Progenitor cell of endocrine pancreas (in vitro differentiated cells): ENCODE data around the gene CEP68. TPM values are rescaled to one million over a fixed set of nuclear protein-coding genes. Genes with fewer than 3 reads are reported as not detected.

Experiments
- DNase-seq: peaks from one replicate; pipeline ENCODE4 v3.0.0; 2021; ENCODE audit warnings: low spot score; ENCODE audit not compliant: unreplicated experiment
- H3K27ac Mint-ChIP-seq: 2 replicates; pipeline ENCODE4 v1.8.0; 2021; ENCODE audit warnings: mild to moderate bottlenecking, moderate library complexity, mixed read lengths
- H3K27me3 Mint-ChIP-seq: 2 replicates; pipeline ENCODE4 v1.8.0; 2021; ENCODE audit warnings: mixed read lengths
- H3K36me3 Mint-ChIP-seq: 2 replicates; pipeline ENCODE4 v1.8.0; 2022; ENCODE audit warnings: mixed read lengths; ENCODE audit not compliant: insufficient read depth
- H3K4me1 Mint-ChIP-seq: 2 replicates; pipeline ENCODE4 v1.8.0; 2021; ENCODE audit warnings: low read depth, mixed read lengths
- H3K4me3 Mint-ChIP-seq: 2 replicates; pipeline ENCODE4 v1.8.0; 2021; ENCODE audit warnings: low read depth, mild to moderate bottlenecking, moderate library complexity, mixed read lengths
- H3K9me3 Mint-ChIP-seq: 2 replicates; pipeline ENCODE4 v1.8.0; 2021; ENCODE audit warnings: low read depth, mixed read lengths
- total RNA-seq: library from RNA; stranded (reverse); gene quantifications from 2 replicates; pipeline ENCODE4 v1.2.1, GENCODE V29; 2021
- TF ChIP-seq, protein P1 (sequence below): fragments of 200-600 bp; sonication (generic); IDR thresholded peaks from one replicate; pipeline ENCODE4 v1.5.0; 2021; ENCODE audit warnings: antibody characterized with exemption, mild to moderate bottlenecking; ENCODE audit not compliant: unreplicated experiment

CEP68 gene
- total RNA-seq, 1 donor from 2014 or later, result 22.0 TPM

GRCh38 chr2:65134158-65134557, 77.9 kb downstream of the CEP68 start:
- H3K9me3 Mint-ChIP-seq, result no peaks in the 10 kb centered on the region
- peaks cover 24% of the 10 kb centered on the region for H3K4me1 Mint-ChIP-seq
- DNase-seq, result no peak
- H3K4me3 Mint-ChIP-seq, result no peak overlapping the region
- no peak overlapping the region for H3K27ac Mint-ChIP-seq
- no peaks in the 10 kb centered on the region for H3K36me3 Mint-ChIP-seq
- TF ChIP-seq, protein P1, sequence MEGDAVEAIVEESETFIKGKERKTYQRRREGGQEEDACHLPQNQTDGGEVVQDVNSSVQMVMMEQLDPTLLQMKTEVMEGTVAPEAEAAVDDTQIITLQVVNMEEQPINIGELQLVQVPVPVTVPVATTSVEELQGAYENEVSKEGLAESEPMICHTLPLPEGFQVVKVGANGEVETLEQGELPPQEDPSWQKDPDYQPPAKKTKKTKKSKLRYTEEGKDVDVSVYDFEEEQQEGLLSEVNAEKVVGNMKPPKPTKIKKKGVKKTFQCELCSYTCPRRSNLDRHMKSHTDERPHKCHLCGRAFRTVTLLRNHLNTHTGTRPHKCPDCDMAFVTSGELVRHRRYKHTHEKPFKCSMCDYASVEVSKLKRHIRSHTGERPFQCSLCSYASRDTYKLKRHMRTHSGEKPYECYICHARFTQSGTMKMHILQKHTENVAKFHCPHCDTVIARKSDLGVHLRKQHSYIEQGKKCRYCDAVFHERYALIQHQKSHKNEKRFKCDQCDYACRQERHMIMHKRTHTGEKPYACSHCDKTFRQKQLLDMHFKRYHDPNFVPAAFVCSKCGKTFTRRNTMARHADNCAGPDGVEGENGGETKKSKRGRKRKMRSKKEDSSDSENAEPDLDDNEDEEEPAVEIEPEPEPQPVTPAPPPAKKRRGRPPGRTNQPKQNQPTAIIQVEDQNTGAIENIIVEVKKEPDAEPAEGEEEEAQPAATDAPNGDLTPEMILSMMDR, result no peak
- no peaks in the 10 kb centered on the region for H3K27me3 Mint-ChIP-seq

GRCh38 chr2:65136253-65136652, 80.0 kb downstream of the CEP68 start:
- TF ChIP-seq, protein P1, result no peak
- no peak overlapping the region for H3K4me3 Mint-ChIP-seq
- peaks cover 19% of the 10 kb centered on the region for H3K4me1 Mint-ChIP-seq
- DNase-seq, result no peak
- H3K27ac Mint-ChIP-seq, result no peak overlapping the region
- no peaks in the 10 kb centered on the region for H3K36me3 Mint-ChIP-seq
- H3K27me3 Mint-ChIP-seq, result no peaks in the 10 kb centered on the region
- H3K9me3 Mint-ChIP-seq, result no peaks in the 10 kb centered on the region

Other genes starting within 250 kb of the CEP68 start
- 12.5 and 14.6 TPM in 2 replicates for gene SLC1A4, start 67.0 kb upstream of the CEP68 start, total RNA-seq
- gene RAB1A, start 73.7 kb downstream of the CEP68 start, total RNA-seq, result 134 and 141 TPM in 2 replicates
- 188 and 193 TPM in 2 replicates for gene ACTR2, start 171.4 kb downstream of the CEP68 start, total RNA-seq